Progenitor cell of endocrine pancreas (in vitro differentiated cells): ENCODE results near the gene FRK. TPM values are rescaled to one million over a fixed set of nuclear protein-coding genes. Genes with fewer than 3 reads are reported as not detected.

Experiments used
- DNase-seq: peaks from one replicate; pipeline ENCODE4 v3.0.0; 2021; ENCODE audit warnings: low spot score; ENCODE audit not compliant: unreplicated experiment
- H3K27ac Mint-ChIP-seq: 2 replicates; pipeline ENCODE4 v1.8.0; 2021; ENCODE audit warnings: mild to moderate bottlenecking, moderate library complexity, mixed read lengths
- H3K27me3 Mint-ChIP-seq: 2 replicates; pipeline ENCODE4 v1.8.0; 2021; ENCODE audit warnings: mixed read lengths
- H3K36me3 Mint-ChIP-seq: 2 replicates; pipeline ENCODE4 v1.8.0; 2022; ENCODE audit warnings: mixed read lengths; ENCODE audit not compliant: insufficient read depth
- H3K4me1 Mint-ChIP-seq: 2 replicates; pipeline ENCODE4 v1.8.0; 2021; ENCODE audit warnings: low read depth, mixed read lengths
- H3K4me3 Mint-ChIP-seq: 2 replicates; pipeline ENCODE4 v1.8.0; 2021; ENCODE audit warnings: low read depth, mild to moderate bottlenecking, moderate library complexity, mixed read lengths
- H3K9me3 Mint-ChIP-seq: 2 replicates; pipeline ENCODE4 v1.8.0; 2021; ENCODE audit warnings: low read depth, mixed read lengths
- total RNA-seq: library from RNA; stranded (reverse); gene quantifications from 2 replicates; pipeline ENCODE4 v1.2.1, GENCODE V29; 2021
- TF ChIP-seq, protein P1 (sequence below): fragments of 200-600 bp; sonication (generic); IDR thresholded peaks from one replicate; pipeline ENCODE4 v1.5.0; 2021; ENCODE audit warnings: antibody characterized with exemption, mild to moderate bottlenecking; ENCODE audit not compliant: unreplicated experiment

The FRK gene
- total RNA-seq, 1 donor from 2014 or later, result 8.6 TPM

DNA sequence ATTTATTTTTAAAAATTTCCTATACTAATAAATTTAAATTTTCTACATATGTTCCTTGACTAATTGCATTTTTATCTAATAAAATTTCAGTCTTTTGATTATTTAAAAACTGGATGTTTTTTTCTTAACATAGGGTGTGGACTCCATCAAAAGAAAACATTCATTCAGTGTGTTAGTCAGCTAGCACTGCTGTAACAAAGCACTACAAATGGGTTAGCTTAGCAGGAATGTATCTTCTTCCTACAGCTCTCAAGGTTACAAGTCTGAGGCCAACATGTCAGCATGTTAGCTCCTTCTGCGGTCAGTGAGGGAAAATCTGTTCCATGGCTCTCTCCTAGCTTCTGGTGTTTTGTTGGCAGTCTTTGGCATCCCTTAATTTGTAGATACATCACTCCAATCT, 32.5 kb downstream of the FRK start:
- Mint-ChIP-seq H3K4me1 (peaks cover 2% of the 10 kb centered on the region), H3K27me3 (no peaks in the 10 kb centered on the region), H3K9me3 (no peaks in the 10 kb centered on the region), H3K4me3 (no peak overlapping the region), H3K36me3 (no peaks in the 10 kb centered on the region), H3K27ac (no peak overlapping the region)
- no peak for DNase-seq
- TF ChIP-seq, protein P1, sequence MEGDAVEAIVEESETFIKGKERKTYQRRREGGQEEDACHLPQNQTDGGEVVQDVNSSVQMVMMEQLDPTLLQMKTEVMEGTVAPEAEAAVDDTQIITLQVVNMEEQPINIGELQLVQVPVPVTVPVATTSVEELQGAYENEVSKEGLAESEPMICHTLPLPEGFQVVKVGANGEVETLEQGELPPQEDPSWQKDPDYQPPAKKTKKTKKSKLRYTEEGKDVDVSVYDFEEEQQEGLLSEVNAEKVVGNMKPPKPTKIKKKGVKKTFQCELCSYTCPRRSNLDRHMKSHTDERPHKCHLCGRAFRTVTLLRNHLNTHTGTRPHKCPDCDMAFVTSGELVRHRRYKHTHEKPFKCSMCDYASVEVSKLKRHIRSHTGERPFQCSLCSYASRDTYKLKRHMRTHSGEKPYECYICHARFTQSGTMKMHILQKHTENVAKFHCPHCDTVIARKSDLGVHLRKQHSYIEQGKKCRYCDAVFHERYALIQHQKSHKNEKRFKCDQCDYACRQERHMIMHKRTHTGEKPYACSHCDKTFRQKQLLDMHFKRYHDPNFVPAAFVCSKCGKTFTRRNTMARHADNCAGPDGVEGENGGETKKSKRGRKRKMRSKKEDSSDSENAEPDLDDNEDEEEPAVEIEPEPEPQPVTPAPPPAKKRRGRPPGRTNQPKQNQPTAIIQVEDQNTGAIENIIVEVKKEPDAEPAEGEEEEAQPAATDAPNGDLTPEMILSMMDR, result no peak

DNA sequence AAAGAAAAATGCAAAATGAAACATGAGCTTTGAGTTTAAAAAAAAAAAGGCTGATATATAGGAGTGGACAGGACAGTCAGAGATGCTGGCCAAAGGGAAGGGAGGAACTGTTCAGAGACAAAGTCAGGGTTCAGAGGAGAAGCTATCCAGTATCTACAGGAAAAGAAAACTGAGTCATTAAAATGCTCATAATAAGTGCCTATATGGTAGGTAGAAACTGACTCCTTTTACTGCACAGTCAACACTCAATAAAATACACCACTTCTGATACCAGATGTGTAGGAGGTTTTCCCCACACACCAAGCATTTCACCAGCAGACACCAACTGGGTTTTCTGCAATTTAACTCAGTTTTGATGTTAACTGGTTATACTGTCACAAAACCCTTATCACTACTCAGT, 32.9 kb downstream of the FRK start:
- H3K27me3 Mint-ChIP-seq, result no peaks in the 10 kb centered on the region
- no peak overlapping the region for H3K27ac Mint-ChIP-seq
- no peaks in the 10 kb centered on the region for H3K36me3 Mint-ChIP-seq
- H3K4me3 Mint-ChIP-seq, result no peak overlapping the region
- peaks cover 2% of the 10 kb centered on the region for H3K4me1 Mint-ChIP-seq
- TF ChIP-seq, protein P1, result no peak
- no peak for DNase-seq
- H3K9me3 Mint-ChIP-seq, result no peaks in the 10 kb centered on the region

DNA sequence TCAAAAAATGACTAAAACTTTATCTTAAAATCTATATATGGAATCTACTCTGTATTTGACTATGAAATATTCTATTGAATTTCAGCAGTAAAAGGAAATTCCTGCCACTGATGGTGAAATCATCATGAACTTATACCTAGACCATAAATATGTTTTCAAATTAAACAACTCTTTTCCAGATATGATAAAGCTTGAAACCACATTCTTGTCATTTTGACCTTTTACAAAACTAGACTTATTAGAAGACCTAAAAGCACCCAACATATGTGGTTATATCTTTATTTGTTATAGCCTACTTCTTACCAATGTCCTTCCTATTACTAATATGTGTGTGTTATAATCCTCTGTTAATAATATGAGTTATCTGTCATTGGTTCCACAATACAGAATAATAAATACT, 35.3 kb downstream of the FRK start:
- Mint-ChIP-seq H3K27ac (no peak overlapping the region), H3K4me3 (no peak overlapping the region), H3K27me3 (no peaks in the 10 kb centered on the region), H3K36me3 (no peaks in the 10 kb centered on the region), H3K4me1 (no peaks in the 10 kb centered on the region), H3K9me3 (peaks cover 2% of the 10 kb centered on the region)
- TF ChIP-seq, protein P1, result no peak
- DNase-seq, result no peak

DNA sequence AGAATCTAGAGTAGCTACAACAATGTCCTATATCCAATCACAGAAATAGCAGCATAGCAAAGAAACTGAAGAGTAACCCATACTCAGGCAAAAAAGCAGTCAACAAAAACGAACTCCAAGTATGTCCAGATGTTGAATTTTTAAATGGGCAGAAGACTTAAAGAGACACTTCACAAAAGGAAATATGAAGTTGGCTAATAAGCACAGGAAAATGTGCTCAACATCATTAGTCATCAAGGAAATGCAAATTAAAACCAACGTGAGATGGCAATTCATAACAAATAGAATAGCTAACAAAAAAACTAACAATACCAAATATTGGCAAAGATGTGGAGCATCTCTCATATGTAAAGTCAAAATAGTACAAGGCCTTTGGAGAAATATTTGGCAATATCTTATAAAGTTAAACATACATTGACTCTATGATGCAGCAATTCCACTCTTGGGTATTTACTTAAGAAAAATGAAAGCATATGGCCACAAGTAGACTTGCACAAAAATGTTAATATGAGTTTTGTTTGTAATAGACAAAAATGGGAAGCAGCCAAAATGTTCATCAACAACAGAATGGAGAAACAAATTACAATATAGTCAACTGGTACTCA, 37.7 kb downstream of the FRK start:
- Mint-ChIP-seq H3K27me3 (no peaks in the 10 kb centered on the region), H3K4me3 (no peak overlapping the region), H3K9me3 (peaks cover 2% of the 10 kb centered on the region), H3K36me3 (no peaks in the 10 kb centered on the region), H3K27ac (no peak overlapping the region), H3K4me1 (peaks cover 11% of the 10 kb centered on the region)
- no peak for DNase-seq
- TF ChIP-seq, protein P1, result no peak

DNA sequence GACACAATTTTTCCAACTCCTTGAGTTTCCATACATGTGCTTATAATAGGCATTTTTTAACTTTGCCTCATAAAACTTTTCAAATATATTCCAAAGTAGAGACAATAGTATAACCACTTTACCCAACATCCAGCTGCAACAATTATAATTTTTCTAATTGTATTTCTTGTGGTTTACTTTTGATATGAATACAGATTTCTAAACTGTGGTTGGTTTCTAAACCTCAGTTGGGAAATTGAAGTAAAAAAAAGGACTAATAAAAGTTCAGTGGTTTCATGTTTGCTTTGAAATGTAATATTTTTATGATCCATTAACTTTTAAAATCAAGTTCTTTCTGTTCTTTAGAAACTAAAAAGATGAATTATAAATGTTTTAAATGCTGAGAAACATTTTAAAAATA, 40.0 kb downstream of the FRK start:
- H3K27me3 Mint-ChIP-seq, result no peaks in the 10 kb centered on the region
- H3K9me3 Mint-ChIP-seq, result peaks cover 2% of the 10 kb centered on the region
- no peak overlapping the region for H3K27ac Mint-ChIP-seq
- no peak overlapping the region for H3K4me3 Mint-ChIP-seq
- no peak for DNase-seq
- no peaks in the 10 kb centered on the region for H3K36me3 Mint-ChIP-seq
- H3K4me1 Mint-ChIP-seq, result peaks cover 31% of the 10 kb centered on the region
- TF ChIP-seq, protein P1, result no peak
